GM12891 (cell line): Measurements from ENCODE around the gene ASB17.

Source experiments
- DNase-seq: peaks from one replicate; pipeline ENCODE4 v3.0.0; 2011; ENCODE audit warnings: low spot score; ENCODE audit not compliant: insufficient read length
- FAIRE-seq: peaks from 2 replicates; lab custom pipeline; 2011; peaks lifted over from hg19 to GRCh38; lab: Jason Lieb, UNC
- PAX5 ChIP-seq: IDR thresholded peaks from 2 replicates; pipeline ENCODE4 v1.6.1; 2011; ENCODE audit warnings: low read length, moderate library complexity, mild to moderate bottlenecking; ENCODE audit not compliant: insufficient read depth, severe bottlenecking
- POLR2A ChIP-seq: IDR thresholded peaks from 2 replicates; pipeline ENCODE4 v1.6.1; 2011; ENCODE audit warnings: low read depth, low read length, control low read depth
- POLR2AphosphoS5 ChIP-seq: IDR thresholded peaks from 2 replicates; pipeline ENCODE4 v1.6.1; 2011; ENCODE audit warnings: low read depth, low read length, control low read depth
- POU2F2 ChIP-seq: IDR thresholded peaks from 2 replicates; pipeline ENCODE4 v1.6.1; 2011; ENCODE audit warnings: low read depth, mild to moderate bottlenecking, control low read depth, low read length, moderate library complexity
- SPI1 ChIP-seq: IDR thresholded peaks from 2 replicates; pipeline ENCODE4 v1.6.1; 2011; ENCODE audit warnings: low read depth, low read length, control low read depth
- TAF1 ChIP-seq: IDR thresholded peaks from 2 replicates; pipeline ENCODE4 v1.6.1; 2011; ENCODE audit warnings: low read depth, low read length, control low read depth

ASB17 gene

DNA sequence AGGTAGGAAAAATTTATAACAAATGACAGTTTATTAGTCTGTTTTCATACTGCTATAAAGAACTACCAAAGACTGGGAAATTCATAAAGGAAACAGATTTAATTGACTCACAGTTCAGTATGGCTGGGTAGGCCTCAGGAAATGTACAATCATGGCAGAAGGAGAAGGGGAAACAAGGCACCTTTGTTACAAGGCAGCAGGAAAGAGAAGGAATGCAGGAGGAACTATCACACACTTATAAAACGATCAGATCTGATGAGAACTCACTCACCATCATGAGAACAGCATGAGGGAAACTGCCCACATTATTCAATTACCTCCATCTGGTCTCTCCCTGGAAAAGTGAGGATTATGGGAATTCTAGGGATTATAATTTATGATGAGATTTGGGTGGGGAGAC, 61.3 kb downstream of the ASB17 start:
- TF ChIP-seq PAX5 (no peak), POLR2A (no peak), SPI1 (no peak), POLR2AphosphoS5 (no peak), POU2F2 (no peak), TAF1 (no peak)
- DNase-seq: no peak
- FAIRE-seq: no peak
